Mucosa of stomach (tissue), 1 donor: ENCODE measurements around the gene ITK.

Experiments
- H3K27me3 ChIP-seq: one replicate; pipeline ENCODE4 v1.7.0; 2013; ENCODE audit warnings: mild to moderate bottlenecking, low read length; ENCODE audit not compliant: control insufficient read depth, insufficient read depth
- H3K36me3 ChIP-seq: one replicate; pipeline ENCODE4 v1.7.0; 2013; ENCODE audit warnings: low read length; ENCODE audit not compliant: control insufficient read depth, insufficient read depth
- H3K4me1 ChIP-seq: one replicate; pipeline ENCODE4 v1.7.0; 2013; ENCODE audit warnings: mild to moderate bottlenecking, low read length; ENCODE audit not compliant: control insufficient read depth, insufficient read depth
- H3K4me3 ChIP-seq: one replicate; pipeline ENCODE4 v1.7.0; 2013; ENCODE audit warnings: low read length
- H3K9ac ChIP-seq: one replicate; pipeline ENCODE4 v1.7.0; 2013; ENCODE audit warnings: mild to moderate bottlenecking, low read length, moderate library complexity
- H3K9me3 ChIP-seq: one replicate; pipeline ENCODE4 v1.7.0; 2013; ENCODE audit warnings: mild to moderate bottlenecking, low read length, moderate library complexity; ENCODE audit not compliant: control insufficient read depth
- donor health status: Pancreatic carcinoma.

The ITK gene

GRCh38 chr5:157216391-157217142 lies 35.9 kb downstream of the ITK start:
- no peaks in the 10 kb centered on the region for H3K27me3 ChIP-seq
- no peaks in the 10 kb centered on the region for H3K4me1 ChIP-seq
- no peak overlapping the region for H3K9ac ChIP-seq
- H3K36me3 ChIP-seq = no peaks in the 10 kb centered on the region
- H3K9me3 ChIP-seq = no peaks in the 10 kb centered on the region
- no peak overlapping the region for H3K4me3 ChIP-seq

GRCh38 chr5:157217289-157218024 lies 36.8 kb downstream of the ITK start:
- Histone ChIP-seq H3K4me1 (no peaks in the 10 kb centered on the region), H3K9ac (no peak overlapping the region), H3K36me3 (no peaks in the 10 kb centered on the region), H3K27me3 (no peaks in the 10 kb centered on the region), H3K4me3 (no peak overlapping the region), H3K9me3 (no peaks in the 10 kb centered on the region)

GRCh38 chr5:157219491-157220271 lies 39.0 kb downstream of the ITK start:
- Histone ChIP-seq H3K27me3 (no peaks in the 10 kb centered on the region), H3K4me1 (no peaks in the 10 kb centered on the region), H3K4me3 (no peak overlapping the region), H3K9ac (no peak overlapping the region), H3K36me3 (no peaks in the 10 kb centered on the region), H3K9me3 (no peaks in the 10 kb centered on the region)

GRCh38 chr5:157221959-157222358 lies 41.3 kb downstream of the ITK start:
- H3K36me3 ChIP-seq = no peaks in the 10 kb centered on the region
- no peak overlapping the region for H3K4me3 ChIP-seq
- no peaks in the 10 kb centered on the region for H3K4me1 ChIP-seq
- H3K9ac ChIP-seq = no peak overlapping the region
- no peaks in the 10 kb centered on the region for H3K27me3 ChIP-seq
- H3K9me3 ChIP-seq = no peaks in the 10 kb centered on the region

- Histone ChIP-seq H3K36me3 (no peaks in the 10 kb centered on the region), H3K27me3 (no peaks in the 10 kb centered on the region), H3K4me3 (no peak overlapping the region), H3K4me1 (no peaks in the 10 kb centered on the region), H3K9ac (no peak overlapping the region), H3K9me3 (no peaks in the 10 kb centered on the region)
Observed at GRCh38 chr5:157222506-157223230, 42.0 kb downstream of the ITK start.

GRCh38 chr5:157225469-157226422 lies 45.1 kb downstream of the ITK start:
- H3K27me3 ChIP-seq = no peaks in the 10 kb centered on the region
- H3K36me3 ChIP-seq = no peaks in the 10 kb centered on the region
- no peaks in the 10 kb centered on the region for H3K9me3 ChIP-seq
- H3K4me1 ChIP-seq = no peaks in the 10 kb centered on the region
- H3K4me3 ChIP-seq = no peak overlapping the region
- no peak overlapping the region for H3K9ac ChIP-seq

GRCh38 chr5:157230610-157231009 lies 50.0 kb downstream of the ITK start:
- no peaks in the 10 kb centered on the region for H3K36me3 ChIP-seq
- no peaks in the 10 kb centered on the region for H3K9me3 ChIP-seq
- H3K4me1 ChIP-seq = no peaks in the 10 kb centered on the region
- no peaks in the 10 kb centered on the region for H3K27me3 ChIP-seq
- no peak overlapping the region for H3K9ac ChIP-seq
- no peak overlapping the region for H3K4me3 ChIP-seq

- H3K9ac ChIP-seq = no peak overlapping the region
- H3K36me3 ChIP-seq = no peaks in the 10 kb centered on the region
- no peaks in the 10 kb centered on the region for H3K27me3 ChIP-seq
- H3K9me3 ChIP-seq = no peaks in the 10 kb centered on the region
- no peak overlapping the region for H3K4me3 ChIP-seq
- no peaks in the 10 kb centered on the region for H3K4me1 ChIP-seq
Observed at GRCh38 chr5:157232706-157233105, 52.1 kb downstream of the ITK start.

- Histone ChIP-seq H3K4me3 (no peak overlapping the region), H3K9ac (no peak overlapping the region), H3K4me1 (no peaks in the 10 kb centered on the region), H3K27me3 (no peaks in the 10 kb centered on the region), H3K9me3 (no peaks in the 10 kb centered on the region), H3K36me3 (no peaks in the 10 kb centered on the region)
Observed at GRCh38 chr5:157233515-157233914, 52.9 kb downstream of the ITK start.

- no peak overlapping the region for H3K4me3 ChIP-seq
- H3K27me3 ChIP-seq = no peaks in the 10 kb centered on the region
- H3K4me1 ChIP-seq = no peaks in the 10 kb centered on the region
- H3K9ac ChIP-seq = no peak overlapping the region
- no peaks in the 10 kb centered on the region for H3K36me3 ChIP-seq
- H3K9me3 ChIP-seq = no peaks in the 10 kb centered on the region
Observed at GRCh38 chr5:157236423-157236822, 55.8 kb downstream of the ITK start.

- Histone ChIP-seq H3K4me1 (no peaks in the 10 kb centered on the region), H3K9ac (no peak overlapping the region), H3K36me3 (no peaks in the 10 kb centered on the region), H3K9me3 (no peaks in the 10 kb centered on the region), H3K27me3 (no peaks in the 10 kb centered on the region), H3K4me3 (no peak overlapping the region)
Observed at GRCh38 chr5:157241483-157241882, 60.8 kb downstream of the ITK start.
